Measurements from ENCODE around the gene MMP7. TPM values are rescaled to one million over a fixed set of nuclear protein-coding genes. Genes with fewer than 3 reads are reported as not detected.

The MMP7 gene
- total and polyA plus RNA-seq, 2 experiments from 2014 or later = not detected

- no peak for TF ChIP-seq ZNF462 (CRISPR knock-in tag; IDR thresholded peaks at IDR 0.05)
- no peak for TF ChIP-seq ZNF114 (CRISPR knock-in tag; IDR thresholded peaks at IDR 0.05)
- TF ChIP-seq STAT1 (IDR thresholded peaks at IDR 0.05; ENCODE audit: unreplicated experiment) = no peak
These were observed 51.8 kb downstream of the MMP7 start (continued) for GRCh38 chr11:102478673-102479299.

- Histone ChIP-seq H3K36me3 (ENCODE audit: insufficient read depth) (no peaks in the 10 kb centered on the region), H3K9me2 (ENCODE audit: insufficient read depth) (no peaks in the 10 kb centered on the region), H3K4me1 (ENCODE audit: insufficient read depth) (peaks cover 14% of the 10 kb centered on the region; the same call in 1 of the 2 replicates), H3K27ac (ENCODE audit: low read depth) (no peak overlapping the region), H3K27me3 (ENCODE audit: insufficient read depth) (no peaks in the 10 kb centered on the region), H2AFZ (peak overlapping the region; percentile 29; the same call in 1 of the 2 replicates), H3K4me2 (no peak overlapping the region), H4K20me1 (replicated peaks; ENCODE audit: insufficient read depth) (no peaks in the 10 kb centered on the region), H3K4me3 (no peak overlapping the region), H3K79me2 (replicated peaks; ENCODE audit: insufficient read depth) (no peaks in the 10 kb centered on the region), H3F3A (replicated peaks; ENCODE audit: low read depth) (no peaks in the 10 kb centered on the region)
- H3K4me1 Mint-ChIP-seq = peaks cover 19% of the 10 kb centered on the region
- TF ChIP-seq EZH2 (IDR thresholded peaks at IDR 0.05; ENCODE audit: low read depth, unreplicated experiment) (no peak), ZNF114 (CRISPR knock-in tag; IDR thresholded peaks at IDR 0.05) (no peak), STAT1 (IDR thresholded peaks at IDR 0.05; ENCODE audit: unreplicated experiment) (no peak), EZH2phosphoT487 (IDR thresholded peaks at IDR 0.05; ENCODE audit: unreplicated experiment) (no peak), POLR2AphosphoS5 (IDR thresholded peaks at IDR 0.05; ENCODE audit: low read depth) (no peak), CTCF (conservative IDR thresholded peaks at IDR 0.05; ENCODE audit: low read depth in 2 of 2) (no peak), ETS1 (IDR thresholded peaks at IDR 0.05) (no peak)
- H3K36me3 Mint-ChIP-seq (ENCODE audit: low read depth) = no peaks in the 10 kb centered on the region
- no peak overlapping the region; the same call in 1 of the 2 replicates for H3K27ac Mint-ChIP-seq
- H3K4me3 Mint-ChIP-seq = no peak overlapping the region
- peaks cover 2% of the 10 kb centered on the region for H3K27me3 Mint-ChIP-seq (ENCODE audit: insufficient read depth, low read depth, poor library complexity)
- H3K9me3 Mint-ChIP-seq = no peaks in the 10 kb centered on the region
- peak; percentile 61 for ATAC-seq
- no peak for DNase-seq (ENCODE audit: low spot score)
These were observed 53.7 kb downstream of the MMP7 start for GRCh38 chr11:102476812-102477211.

Measured in GM23338 (cell line).